GM10266 (cell line): ENCODE results near the gene ZNF646.
"Not testable (repeated sequence)": the region's sequence is repeated elsewhere in the genome, so short reads cannot be mapped to it uniquely, and the experiment has no call there.

Experiments used
- DNase-seq: peaks from one replicate; pipeline ENCODE4 v3.0.0; 2012; ENCODE audit errors: extremely low spot score
- TF ChIP-seq, protein P1 (sequence below): IDR thresholded peaks from 2 replicates; pipeline ENCODE4 v1.5.1; 2012; ENCODE audit warnings: mild to moderate bottlenecking, low read depth; ENCODE audit not compliant: control insufficient read depth, insufficient read depth; ENCODE audit errors: missing control alignments

Gene ZNF646

DNA sequence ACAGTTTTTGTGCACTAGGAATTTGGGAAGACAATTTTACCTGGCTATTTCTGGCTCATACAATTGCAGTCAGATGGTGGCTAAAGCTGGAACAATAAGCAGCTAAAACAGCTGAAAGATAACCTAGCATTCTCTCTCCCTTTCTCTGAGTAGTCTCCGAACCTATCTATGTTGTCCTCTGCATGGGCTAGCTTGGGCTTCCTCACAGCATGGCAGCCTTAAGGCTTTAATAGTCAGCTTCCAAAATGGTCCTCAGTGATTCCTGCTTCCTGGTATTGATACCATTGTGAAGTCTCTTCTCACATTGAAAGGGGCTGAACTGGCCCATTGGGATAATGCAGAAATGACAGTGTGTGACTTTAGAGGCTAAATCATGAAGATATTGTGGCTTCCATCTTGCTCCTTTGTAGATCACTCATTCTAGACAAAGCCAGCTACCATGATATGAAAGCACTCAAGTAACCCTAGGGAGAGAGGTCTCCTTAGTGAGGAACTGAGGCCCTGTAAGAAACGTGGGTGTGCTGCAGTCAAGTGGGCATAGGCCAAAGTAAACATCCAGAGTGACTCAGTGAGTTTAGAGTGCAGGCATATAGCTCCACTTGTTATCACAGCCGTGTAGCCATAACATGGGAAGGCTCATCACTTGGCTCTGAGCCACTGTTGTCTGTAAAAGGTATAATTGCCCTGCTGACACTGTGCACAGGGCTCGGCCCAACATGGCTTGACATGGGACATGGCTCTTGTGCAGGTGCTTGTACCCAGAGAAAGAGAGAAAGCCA, 25.8 kb downstream of the ZNF646 start:
- TF ChIP-seq, protein P1, sequence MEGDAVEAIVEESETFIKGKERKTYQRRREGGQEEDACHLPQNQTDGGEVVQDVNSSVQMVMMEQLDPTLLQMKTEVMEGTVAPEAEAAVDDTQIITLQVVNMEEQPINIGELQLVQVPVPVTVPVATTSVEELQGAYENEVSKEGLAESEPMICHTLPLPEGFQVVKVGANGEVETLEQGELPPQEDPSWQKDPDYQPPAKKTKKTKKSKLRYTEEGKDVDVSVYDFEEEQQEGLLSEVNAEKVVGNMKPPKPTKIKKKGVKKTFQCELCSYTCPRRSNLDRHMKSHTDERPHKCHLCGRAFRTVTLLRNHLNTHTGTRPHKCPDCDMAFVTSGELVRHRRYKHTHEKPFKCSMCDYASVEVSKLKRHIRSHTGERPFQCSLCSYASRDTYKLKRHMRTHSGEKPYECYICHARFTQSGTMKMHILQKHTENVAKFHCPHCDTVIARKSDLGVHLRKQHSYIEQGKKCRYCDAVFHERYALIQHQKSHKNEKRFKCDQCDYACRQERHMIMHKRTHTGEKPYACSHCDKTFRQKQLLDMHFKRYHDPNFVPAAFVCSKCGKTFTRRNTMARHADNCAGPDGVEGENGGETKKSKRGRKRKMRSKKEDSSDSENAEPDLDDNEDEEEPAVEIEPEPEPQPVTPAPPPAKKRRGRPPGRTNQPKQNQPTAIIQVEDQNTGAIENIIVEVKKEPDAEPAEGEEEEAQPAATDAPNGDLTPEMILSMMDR: no peak
- DNase-seq: no peak

DNA sequence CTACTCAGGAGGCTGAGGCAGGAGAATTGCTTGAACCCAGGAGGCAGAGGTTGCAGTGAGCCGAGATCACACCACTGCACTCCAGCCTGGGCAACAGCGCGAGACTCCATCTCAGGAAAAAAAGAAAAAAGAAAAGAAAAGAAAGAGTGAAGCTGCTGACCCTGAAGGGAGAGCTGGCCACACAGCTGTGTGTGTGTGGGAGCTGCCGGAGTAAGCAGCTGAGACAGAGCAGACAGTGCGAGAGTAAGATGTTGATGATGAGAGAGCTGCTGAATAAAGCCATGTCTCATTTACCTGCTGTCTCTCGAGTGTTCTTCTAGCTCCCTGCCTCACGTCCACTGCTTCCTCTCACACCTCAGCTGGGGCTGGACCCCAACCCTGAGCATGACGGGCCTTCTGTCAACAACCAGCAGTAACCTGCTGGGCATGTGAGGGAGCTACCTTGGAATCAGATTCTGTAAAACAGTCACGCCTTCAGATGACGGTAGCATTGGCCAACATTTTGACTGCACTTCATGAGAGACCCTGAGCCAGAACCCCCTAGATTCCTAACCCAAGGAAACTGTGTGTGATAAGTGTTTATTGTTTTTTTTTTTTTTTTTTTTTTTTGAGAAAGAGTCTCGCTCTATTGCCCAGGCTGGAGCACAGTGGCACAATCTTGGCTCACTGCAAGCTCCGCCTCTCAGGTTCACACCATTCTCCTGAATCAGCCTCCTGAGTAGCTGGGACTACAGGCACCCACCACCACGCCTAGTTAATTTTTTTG, 26.8 kb downstream of the ZNF646 start:
- DNase-seq: not testable (repeated sequence)

DNA sequence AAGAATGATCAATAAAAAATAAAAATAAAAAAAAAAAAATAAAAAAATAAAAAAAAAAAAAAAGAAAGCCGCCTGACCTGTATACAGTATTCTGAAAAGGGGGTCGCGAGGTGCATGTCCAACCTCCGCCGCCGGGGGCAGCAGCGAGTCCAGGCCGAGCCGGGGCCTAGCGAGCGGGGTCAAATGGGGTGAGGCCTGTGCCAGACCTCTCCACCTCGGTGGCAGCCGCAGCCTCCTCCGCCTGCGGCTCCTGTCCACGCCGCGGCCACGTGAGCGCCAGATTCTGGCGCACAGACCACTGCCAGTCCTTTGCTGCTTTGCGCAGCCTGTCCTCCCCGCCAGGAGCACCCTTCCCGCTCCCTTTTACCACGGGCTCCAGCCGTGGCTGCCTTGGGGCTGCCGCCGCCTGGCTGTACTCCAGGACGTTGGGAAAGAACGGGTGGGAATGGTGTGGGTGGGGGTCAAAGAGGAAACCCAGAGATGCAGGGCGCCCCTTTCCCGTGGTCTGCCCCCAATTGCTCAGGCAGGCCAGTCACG, 31.5 kb downstream of the ZNF646 start:
- DNase-seq: peak; percentile 90

DNA sequence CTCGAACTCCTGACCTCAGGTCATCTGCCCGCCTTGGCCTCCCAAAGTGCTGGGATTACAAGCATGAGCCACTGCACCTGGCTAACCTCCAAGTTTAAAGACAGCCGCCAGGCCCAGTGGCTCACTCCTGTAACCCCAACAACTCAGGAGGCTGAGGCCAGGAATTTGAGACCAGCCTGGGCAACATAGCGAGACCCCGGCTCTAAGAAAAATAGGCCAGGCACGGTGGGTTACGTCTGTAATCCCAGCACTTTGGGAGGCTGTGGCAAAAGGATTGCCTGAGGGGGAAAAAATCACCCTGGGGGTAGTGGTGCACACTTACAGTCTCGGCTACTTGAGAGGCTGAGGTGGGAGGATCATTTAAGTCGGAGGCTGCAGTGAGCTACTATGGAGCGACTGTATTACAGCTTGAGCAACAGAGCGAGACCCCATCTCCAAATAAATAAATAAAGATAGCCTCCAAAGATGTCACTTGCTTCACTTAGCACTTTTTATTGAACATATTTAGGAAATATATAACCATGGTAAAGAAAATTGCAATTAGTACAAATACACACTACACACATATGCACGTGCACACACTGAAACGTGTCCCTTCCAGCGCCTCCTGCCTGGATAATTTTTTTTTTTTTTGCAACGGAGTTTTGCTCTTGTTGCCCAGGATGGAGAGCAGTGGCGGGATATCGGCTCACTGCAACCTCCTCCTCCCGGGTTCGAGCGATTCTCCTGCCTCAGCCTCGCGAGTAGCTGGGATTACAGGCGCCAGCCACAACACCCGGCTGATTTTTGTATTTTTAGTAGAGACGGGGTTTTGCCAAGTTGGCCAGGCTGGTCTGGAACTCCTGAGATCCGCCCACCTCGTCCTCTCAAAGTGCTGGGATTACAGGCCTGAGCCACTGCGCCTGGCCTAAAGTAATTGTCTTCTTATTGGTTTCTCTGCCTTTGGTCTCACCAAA, 32.6 kb downstream of the ZNF646 start:
- TF ChIP-seq, protein P1: no peak
- no peak for DNase-seq

More for the DNA sequence above, 31.5 kb downstream of the ZNF646 start:
- TF ChIP-seq, protein P1: peak; percentile 79

DNA sequence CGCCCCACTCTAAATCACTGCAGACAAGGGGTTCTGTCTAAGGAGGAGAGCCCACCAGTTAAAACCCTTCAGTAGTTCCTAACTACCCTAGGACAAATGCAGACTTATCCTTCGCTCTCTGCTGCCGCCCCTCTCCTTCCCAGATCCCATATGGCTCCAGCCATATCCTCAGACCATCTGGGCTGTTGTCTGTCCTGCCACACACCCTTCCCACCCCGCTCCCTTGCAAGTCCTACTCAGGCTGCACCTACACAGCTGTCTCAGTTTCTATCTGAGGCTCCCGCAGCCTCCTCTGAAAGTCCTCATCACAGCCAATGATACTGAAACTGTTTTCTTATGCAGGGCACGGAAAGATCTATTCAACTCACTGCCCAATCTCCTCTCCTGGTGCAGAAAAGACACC, 33.2 kb downstream of the ZNF646 start:
- DNase-seq: peak; percentile 82

DNA sequence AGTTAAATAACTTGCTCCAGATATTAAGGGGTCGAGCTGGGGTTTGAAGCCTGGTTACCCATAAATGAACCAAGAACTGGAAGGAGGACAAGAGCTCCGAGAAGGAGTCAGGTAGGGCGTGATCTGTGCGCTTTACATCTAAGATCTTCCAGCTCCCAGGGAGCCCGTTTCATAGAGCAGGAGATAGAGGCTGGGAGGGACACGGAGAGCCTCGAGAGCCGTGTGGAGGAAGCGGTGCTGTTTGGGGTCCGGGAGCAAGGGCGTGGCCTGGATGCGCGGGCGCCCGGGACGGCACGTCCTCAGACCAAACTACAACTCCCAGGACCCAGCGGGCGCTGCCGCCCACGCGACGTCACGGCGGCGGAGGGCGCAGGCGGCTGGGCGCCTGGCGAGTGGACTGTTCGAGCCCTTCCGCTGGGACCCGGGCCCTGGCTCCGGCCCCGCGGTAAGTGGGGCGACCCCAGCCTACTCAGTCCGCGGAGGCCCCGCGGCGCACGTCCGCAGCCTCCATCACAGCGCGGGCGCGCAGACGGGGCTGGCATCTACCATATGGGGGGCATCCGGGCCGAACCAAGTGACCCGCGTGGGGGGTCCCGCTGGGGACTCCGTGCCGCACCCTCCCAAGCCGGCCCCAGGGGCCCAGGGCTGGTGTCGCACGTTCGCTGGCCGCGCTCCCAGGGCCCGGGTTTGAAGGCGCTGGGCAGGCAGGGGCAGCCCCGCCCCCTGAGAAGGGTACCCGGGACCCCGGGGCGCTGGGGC, 34.0 kb downstream of the ZNF646 start, which contains the start of gene BCKDK:
BCKDK (plus strand) TSS at position 352 of the 759 bp plus-strand sequence. CDS start 838 bp downstream, outside the sequence.
- TF ChIP-seq, protein P1: no peak
- DNase-seq: peak; percentile 95

More for the DNA sequence above, 33.2 kb downstream of the ZNF646 start:
- TF ChIP-seq, protein P1: no peak
